Osteocyte (in vitro differentiated cells): ENCODE results near the gene WNT9B. TPM values are rescaled to one million over a fixed set of nuclear protein-coding genes. Genes with fewer than 3 reads are reported as not detected.

Experiments used
- DNase-seq: peaks from one replicate; pipeline ENCODE4 v3.0.0; 2021; ENCODE audit warnings: mixed read lengths; ENCODE audit not compliant: unreplicated experiment; ENCODE audit errors: extremely low spot score
- H3K27ac Mint-ChIP-seq: one replicate; pipeline ENCODE4 v1.8.0; 2021; ENCODE audit warnings: mild to moderate bottlenecking, mixed read lengths; ENCODE audit not compliant: unreplicated experiment
- H3K27me3 Mint-ChIP-seq: one replicate; pipeline ENCODE4 v1.8.0; 2021; ENCODE audit warnings: mixed read lengths; ENCODE audit not compliant: unreplicated experiment
- H3K36me3 Mint-ChIP-seq: one replicate; pipeline ENCODE4 v1.8.0; 2021; ENCODE audit warnings: mixed read lengths; ENCODE audit not compliant: unreplicated experiment
- H3K4me1 Mint-ChIP-seq: one replicate; pipeline ENCODE4 v1.8.0; 2021; ENCODE audit warnings: mixed read lengths; ENCODE audit not compliant: unreplicated experiment
- H3K4me3 Mint-ChIP-seq: one replicate; pipeline ENCODE4 v1.8.0; 2021; ENCODE audit warnings: mild to moderate bottlenecking, moderate library complexity, mixed read lengths; ENCODE audit not compliant: unreplicated experiment
- H3K9me3 Mint-ChIP-seq: one replicate; pipeline ENCODE4 v1.8.0; 2021; ENCODE audit warnings: mixed read lengths; ENCODE audit not compliant: unreplicated experiment
- total RNA-seq: library from RNA; stranded (reverse); gene quantifications from 2 replicates; pipeline ENCODE4 v1.2.1, GENCODE V29; 2021
- TF ChIP-seq, protein P1 (sequence below): fragments of 200-600 bp; sonication (generic); IDR thresholded peaks from 2 replicates; pipeline ENCODE4 v1.5.0; 2021; ENCODE audit warnings: antibody characterized with exemption, mild to moderate bottlenecking, moderate library complexity

Gene WNT9B
- total RNA-seq, 1 donor from 2014 or later: not detected

DNA sequence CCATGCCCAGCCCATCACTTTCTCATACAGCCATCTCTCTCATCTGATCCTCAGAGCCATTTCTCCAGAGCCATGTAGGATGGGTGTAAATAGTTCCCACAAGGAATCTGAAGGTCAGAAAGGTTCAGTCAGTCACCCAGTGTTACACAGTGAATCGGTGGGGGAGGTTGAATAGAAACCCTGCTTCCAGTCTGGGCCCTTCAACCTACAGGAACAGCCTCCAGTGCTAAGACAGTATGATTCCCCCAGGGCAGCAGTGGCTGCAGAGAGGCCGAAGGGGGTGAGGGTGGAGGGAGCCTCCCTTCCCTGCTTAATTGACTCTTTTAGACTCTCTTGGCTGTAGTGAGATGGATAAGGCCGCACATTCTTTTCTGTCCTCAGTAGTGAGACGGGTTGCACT is 3.6 kb downstream of the WNT9B start:
- Mint-ChIP-seq H3K27ac (no peak overlapping the region), H3K4me1 (peaks cover 11% of the 10 kb centered on the region), H3K27me3 (peaks cover 50% of the 10 kb centered on the region), H3K36me3 (no peaks in the 10 kb centered on the region), H3K9me3 (no peaks in the 10 kb centered on the region), H3K4me3 (no peak overlapping the region)
- TF ChIP-seq, protein P1, sequence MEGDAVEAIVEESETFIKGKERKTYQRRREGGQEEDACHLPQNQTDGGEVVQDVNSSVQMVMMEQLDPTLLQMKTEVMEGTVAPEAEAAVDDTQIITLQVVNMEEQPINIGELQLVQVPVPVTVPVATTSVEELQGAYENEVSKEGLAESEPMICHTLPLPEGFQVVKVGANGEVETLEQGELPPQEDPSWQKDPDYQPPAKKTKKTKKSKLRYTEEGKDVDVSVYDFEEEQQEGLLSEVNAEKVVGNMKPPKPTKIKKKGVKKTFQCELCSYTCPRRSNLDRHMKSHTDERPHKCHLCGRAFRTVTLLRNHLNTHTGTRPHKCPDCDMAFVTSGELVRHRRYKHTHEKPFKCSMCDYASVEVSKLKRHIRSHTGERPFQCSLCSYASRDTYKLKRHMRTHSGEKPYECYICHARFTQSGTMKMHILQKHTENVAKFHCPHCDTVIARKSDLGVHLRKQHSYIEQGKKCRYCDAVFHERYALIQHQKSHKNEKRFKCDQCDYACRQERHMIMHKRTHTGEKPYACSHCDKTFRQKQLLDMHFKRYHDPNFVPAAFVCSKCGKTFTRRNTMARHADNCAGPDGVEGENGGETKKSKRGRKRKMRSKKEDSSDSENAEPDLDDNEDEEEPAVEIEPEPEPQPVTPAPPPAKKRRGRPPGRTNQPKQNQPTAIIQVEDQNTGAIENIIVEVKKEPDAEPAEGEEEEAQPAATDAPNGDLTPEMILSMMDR: no peak
- no peak for DNase-seq

DNA sequence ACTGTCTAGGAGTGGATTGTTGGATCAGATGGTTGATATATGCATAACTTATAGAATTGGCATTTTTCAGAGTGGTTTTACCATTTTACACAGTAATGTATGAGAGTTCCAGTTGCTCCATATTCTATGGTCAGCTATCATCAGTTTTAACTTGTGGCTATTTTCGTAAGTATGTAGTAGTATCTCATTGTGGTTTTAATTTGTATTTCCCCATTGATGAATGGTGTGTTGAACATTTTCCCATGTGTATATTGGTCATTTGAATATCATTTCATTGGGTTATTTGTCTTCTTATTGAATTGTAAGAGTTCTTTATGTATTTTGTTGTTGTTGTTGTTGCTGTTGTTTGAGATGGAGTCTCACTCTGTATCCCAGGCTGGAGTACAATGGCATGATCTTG is 6.2 kb downstream of the WNT9B start:
- Mint-ChIP-seq H3K36me3 (no peaks in the 10 kb centered on the region), H3K4me3 (no peak overlapping the region), H3K27me3 (peaks cover 31% of the 10 kb centered on the region), H3K9me3 (no peaks in the 10 kb centered on the region), H3K27ac (no peak overlapping the region), H3K4me1 (no peaks in the 10 kb centered on the region)
- no peak for DNase-seq
- TF ChIP-seq, protein P1: no peak

DNA sequence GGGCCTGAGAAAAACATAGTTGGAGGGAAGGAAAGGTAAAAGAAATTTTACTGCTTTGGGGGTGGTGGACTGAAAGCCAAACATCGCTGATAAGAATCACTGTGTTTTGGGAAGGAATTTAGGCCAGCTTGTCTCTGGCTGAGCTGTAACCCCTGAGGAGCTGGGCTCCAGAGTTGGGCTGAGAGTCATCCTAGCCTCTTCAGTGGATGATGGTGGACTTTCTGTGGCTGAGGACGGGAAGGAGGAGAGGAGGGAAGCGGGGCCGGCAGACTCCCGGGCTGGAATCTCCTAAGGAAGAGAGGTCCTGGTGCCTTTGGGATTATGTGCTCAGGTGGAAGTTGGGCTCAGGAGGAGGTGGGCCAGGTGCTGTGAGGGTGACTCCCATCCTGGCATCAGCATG is 8.6 kb downstream of the WNT9B start:
- no peaks in the 10 kb centered on the region for H3K36me3 Mint-ChIP-seq
- no peaks in the 10 kb centered on the region for H3K9me3 Mint-ChIP-seq
- TF ChIP-seq, protein P1: no peak
- H3K27me3 Mint-ChIP-seq: peaks cover 18% of the 10 kb centered on the region
- DNase-seq: no peak
- H3K27ac Mint-ChIP-seq: no peak overlapping the region
- H3K4me3 Mint-ChIP-seq: no peak overlapping the region
- peaks cover 3% of the 10 kb centered on the region for H3K4me1 Mint-ChIP-seq

DNA sequence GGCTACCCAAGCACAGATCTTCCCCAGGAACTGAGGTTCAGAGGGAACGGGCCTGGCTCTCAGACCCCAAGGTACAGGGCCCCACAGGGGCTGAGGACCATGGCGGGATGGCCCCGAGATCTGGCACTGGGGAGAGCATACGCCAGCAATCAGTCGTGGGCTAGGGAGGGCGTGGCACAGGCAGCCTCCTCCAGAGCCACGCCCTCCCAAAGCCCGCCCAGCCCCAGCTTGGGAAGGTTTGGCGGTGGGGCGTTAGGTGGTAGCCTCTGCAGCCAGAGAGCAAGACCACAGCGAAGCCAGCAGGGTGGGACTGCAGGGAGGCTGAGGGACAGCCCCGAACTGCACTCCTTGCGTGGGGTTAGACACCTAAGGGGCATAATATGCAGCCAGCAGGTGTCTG is 11.6 kb downstream of the WNT9B start:
- peaks cover 8% of the 10 kb centered on the region for H3K27me3 Mint-ChIP-seq
- DNase-seq: no peak
- no peaks in the 10 kb centered on the region for H3K9me3 Mint-ChIP-seq
- no peak overlapping the region for H3K27ac Mint-ChIP-seq
- H3K4me1 Mint-ChIP-seq: peaks cover 3% of the 10 kb centered on the region
- H3K4me3 Mint-ChIP-seq: no peak overlapping the region
- TF ChIP-seq, protein P1: no peak
- no peaks in the 10 kb centered on the region for H3K36me3 Mint-ChIP-seq

DNA sequence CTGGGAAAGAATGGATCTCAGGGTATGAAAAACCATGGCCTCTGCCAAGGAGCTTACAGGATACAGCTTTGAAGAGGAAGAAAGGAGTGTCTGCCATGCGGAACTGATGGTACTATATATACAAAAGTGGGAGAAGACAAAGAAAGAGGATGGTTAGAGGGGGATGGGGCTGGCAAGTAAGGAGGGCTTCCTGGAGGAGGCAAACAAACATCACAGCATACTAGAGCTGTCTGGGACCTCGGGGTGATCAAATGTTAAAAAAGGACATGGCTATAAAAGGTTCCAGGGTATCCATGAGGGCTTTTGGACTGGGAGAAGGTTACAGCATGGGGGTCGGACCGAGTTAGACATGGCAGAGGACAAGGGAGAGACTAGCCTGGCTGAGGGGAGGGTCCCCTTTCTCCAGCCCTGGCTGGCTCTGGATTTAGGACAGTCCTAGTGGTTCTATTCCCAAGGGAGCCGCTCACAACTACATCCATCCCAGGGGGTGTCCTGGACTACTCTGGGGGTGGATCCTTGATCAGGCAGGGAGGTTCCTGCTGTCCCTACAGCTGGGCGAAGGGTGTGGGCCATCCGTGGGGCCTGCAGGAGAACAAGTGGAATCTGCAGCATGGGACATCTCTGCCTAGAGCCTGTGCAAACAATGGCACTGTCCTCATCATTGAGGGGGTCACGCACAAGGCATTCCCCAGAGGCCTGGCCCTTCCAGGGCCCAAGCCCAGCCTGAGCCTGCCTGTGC is 12.2 kb downstream of the WNT9B start:
- Mint-ChIP-seq H3K4me3 (no peak overlapping the region), H3K9me3 (no peaks in the 10 kb centered on the region), H3K27me3 (peaks cover 7% of the 10 kb centered on the region), H3K36me3 (no peaks in the 10 kb centered on the region), H3K4me1 (peaks cover 3% of the 10 kb centered on the region), H3K27ac (no peak overlapping the region)
- TF ChIP-seq, protein P1: no peak
- DNase-seq: no peak
